Activated T-cell treated with anti-CD3 and anti-CD28 coated beads, Interleukin-2, amount 50 U/mL, for 48 hours (primary cell): Measurements from ENCODE around the gene NPR1.
"Not testable (repeated sequence)": the region's sequence is repeated elsewhere in the genome, so short reads cannot be mapped to it uniquely, and the experiment has no call there.

ENCODE experiments used
- DNase-seq, 2 experiments: peaks; one replicate each; pipeline ENCODE4 v3.0.0-alpha.2; 2020

NPR1 gene

GRCh38 chr1:153649863-153650235, 28.6 kb upstream of the NPR1 start:
- no peak for DNase-seq

GRCh38 chr1:153651771-153652170, 26.7 kb upstream of the NPR1 start:
- DNase-seq: no peak

GRCh38 chr1:153652805-153653500, 25.5 kb upstream of the NPR1 start:
- no peak for DNase-seq

- no peak for DNase-seq
Observed at GRCh38 chr1:153655333-153655732, 23.2 kb upstream of the NPR1 start.

- DNase-seq: peak; percentile 96
Observed at GRCh38 chr1:153658400-153659174, 19.9 kb upstream of the NPR1 start, which contains the start of gene SNAPIN. Gene SNAPIN (plus strand): TSS chr1:153658703. CDS start chr1:153658744, 41 bp downstream.

GRCh38 chr1:153659175-153659534, 19.3 kb upstream of the NPR1 start:
- DNase-seq: no peak

- DNase-seq: no peak
Observed at GRCh38 chr1:153659656-153660055, 18.8 kb upstream of the NPR1 start.

- DNase-seq: no peak
Observed at GRCh38 chr1:153661111-153661708, 17.3 kb upstream of the NPR1 start.

- DNase-seq: no peak
Observed at GRCh38 chr1:153662269-153662668, 16.2 kb upstream of the NPR1 start.

GRCh38 chr1:153663211-153663610, 15.3 kb upstream of the NPR1 start:
- DNase-seq: no peak

GRCh38 chr1:153667439-153667838, 11.0 kb upstream of the NPR1 start:
- no peak for DNase-seq

GRCh38 chr1:153668672-153669071, 9.8 kb upstream of the NPR1 start:
- not testable (repeated sequence) for DNase-seq

GRCh38 chr1:153669606-153670005, 8.9 kb upstream of the NPR1 start:
- DNase-seq: no peak

- DNase-seq: no peak
Observed at GRCh38 chr1:153670257-153670858, 8.1 kb upstream of the NPR1 start.

- peak; percentile 94 to 96 for DNase-seq
Observed at GRCh38 chr1:153670859-153671627, 7.4 kb upstream of the NPR1 start, which contains the start of gene ILF2. Gene ILF2 (minus strand): TSS chr1:153670993. CDS start chr1:153670922, 71 bp downstream.

GRCh38 chr1:153671628-153672353, 6.7 kb upstream of the NPR1 start:
- DNase-seq: peak; percentile 77 to 81

GRCh38 chr1:153673511-153673910, 5.0 kb upstream of the NPR1 start:
- DNase-seq: no peak

GRCh38 chr1:153677718-153678518, 570 bp upstream of the NPR1 start:
- peak; percentile 69 to 73 for DNase-seq

GRCh38 chr1:153679337-153680119, 1.0 kb downstream of the NPR1 start:
- DNase-seq: peak; percentile 44 to 47

- DNase-seq: no peak
Observed at GRCh38 chr1:153680120-153680403, 1.6 kb downstream of the NPR1 start.
